DND-41 (cell line): Measurements from ENCODE around the gene TMEM135.

ENCODE experiments used
- ATAC-seq: fragments of 200-7000 bp; cut with Tn5 transposase; 3 replicates; pipeline ENCODE4 v1.9.1; 2021; ENCODE audit warnings: low read depth; ENCODE audit not compliant: insufficient read depth
- DNase-seq: peaks from one replicate; pipeline ENCODE4 v3.0.0-alpha.2; 2020
- H2AFZ ChIP-seq: 2 replicates; pipeline ENCODE4 v1.6.0; 2012; ENCODE audit warnings: low read depth, low read length
- H3K27ac ChIP-seq: 2 replicates; pipeline ENCODE4 v1.5.1; 2012; ENCODE audit warnings: low read length, inconsistent platforms
- H3K27me3 ChIP-seq: fragments of 200-600 bp; sonication (generic); 2 replicates; pipeline ENCODE4 v1.6.0; 2012; ENCODE audit warnings: low read length, mild to moderate bottlenecking, inconsistent platforms; ENCODE audit not compliant: insufficient read depth, poor library complexity
- H3K36me3 ChIP-seq: 2 replicates; pipeline ENCODE4 v1.5.1; 2012; ENCODE audit warnings: low read length, inconsistent platforms; ENCODE audit not compliant: insufficient read depth
- H3K4me1 ChIP-seq: 2 replicates; pipeline ENCODE4 v1.5.1; 2012; ENCODE audit warnings: mild to moderate bottlenecking, low read length; ENCODE audit not compliant: insufficient read depth
- H3K4me2 ChIP-seq: 2 replicates; pipeline ENCODE4 v1.6.0; 2012; ENCODE audit warnings: mild to moderate bottlenecking, moderate library complexity, low read length, inconsistent platforms; ENCODE audit not compliant: insufficient read depth
- H3K4me3 ChIP-seq, 2 experiments: fragments of 200-600 bp in 1 of 2; shearing (Covaris generic) in 1 of 2; 2 replicates each; pipeline ENCODE4 v1.5.1; 2012 to 2016; ENCODE audit warnings: inconsistent platforms in 2 of 2, low read length in 2 of 2, mild to moderate bottlenecking in 2 of 2, low read depth in 1 of 2, moderate library complexity in 1 of 2
- H3K79me2 ChIP-seq: 2 replicates; pipeline ENCODE4 v1.6.0; 2012; ENCODE audit warnings: low read length, inconsistent platforms; ENCODE audit not compliant: insufficient read depth
- H3K9ac ChIP-seq: 2 replicates; pipeline ENCODE4 v1.6.0; 2012; ENCODE audit warnings: low read depth, mild to moderate bottlenecking, inconsistent platforms, low read length, moderate library complexity
- H3K9me3 ChIP-seq: 2 replicates; pipeline ENCODE4 v1.5.1; 2012; ENCODE audit warnings: low read length, moderate library complexity, mild to moderate bottlenecking, inconsistent platforms; ENCODE audit not compliant: insufficient read depth, severe bottlenecking
- H4K20me1 ChIP-seq: 2 replicates; pipeline ENCODE4 v1.6.0; 2012; ENCODE audit warnings: low read length; ENCODE audit not compliant: insufficient read depth
- EZH2 ChIP-seq: IDR thresholded peaks from 3 replicates; pipeline ENCODE4 v1.6.1; 2012; ENCODE audit warnings: borderline replicate concordance, low read depth, mild to moderate bottlenecking, moderate library complexity, low read length, inconsistent platforms; ENCODE audit not compliant: severe bottlenecking
- TF ChIP-seq, protein P1 (sequence below): IDR thresholded peaks from 2 replicates; pipeline ENCODE4 v1.5.1; 2012; ENCODE audit warnings: borderline replicate concordance, low read length, moderate library complexity, mild to moderate bottlenecking; ENCODE audit not compliant: poor library complexity, severe bottlenecking; ENCODE audit errors: extremely low read depth

The TMEM135 gene

DNA sequence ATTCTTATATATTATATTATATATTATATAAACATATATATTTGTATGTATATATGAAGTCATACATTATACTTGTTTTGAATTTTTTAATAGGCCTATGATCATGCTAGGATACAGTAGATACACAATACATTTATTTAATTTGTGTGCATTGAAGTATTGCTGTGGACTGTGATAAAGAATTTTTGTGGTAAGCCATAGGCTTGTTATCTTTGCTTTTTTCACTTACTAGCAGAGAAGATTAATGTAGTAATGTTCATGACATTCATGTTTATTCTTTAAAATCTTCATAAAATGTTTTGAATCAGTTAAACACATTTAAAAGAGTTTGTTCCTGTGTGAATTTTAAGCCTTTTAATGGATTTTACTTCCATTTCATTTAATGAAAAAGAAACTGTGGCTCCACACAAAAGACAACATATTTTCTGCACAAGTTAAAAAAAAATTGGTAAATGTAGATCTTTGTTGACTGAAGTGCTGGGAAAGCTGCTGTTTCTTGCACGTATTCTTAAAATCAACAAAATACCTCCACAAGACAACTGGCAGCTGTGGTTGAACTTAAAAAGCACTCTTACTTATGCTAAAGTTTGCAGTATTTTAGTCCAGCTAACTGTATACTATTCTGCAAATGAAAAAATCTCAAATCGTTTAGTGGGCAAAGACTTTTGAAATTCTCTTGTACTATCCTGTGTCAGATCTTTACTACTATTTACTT lies 156.2 kb downstream of the TMEM135 start:
- H2AFZ ChIP-seq = no peak overlapping the region
- no peak for DNase-seq
- no peaks in the 10 kb centered on the region for H3K36me3 ChIP-seq
- no peak overlapping the region for H3K9ac ChIP-seq
- H3K27me3 ChIP-seq = no peaks in the 10 kb centered on the region
- H3K27ac ChIP-seq = no peak overlapping the region
- TF ChIP-seq EZH2 = no peak
- TF ChIP-seq, protein P1, sequence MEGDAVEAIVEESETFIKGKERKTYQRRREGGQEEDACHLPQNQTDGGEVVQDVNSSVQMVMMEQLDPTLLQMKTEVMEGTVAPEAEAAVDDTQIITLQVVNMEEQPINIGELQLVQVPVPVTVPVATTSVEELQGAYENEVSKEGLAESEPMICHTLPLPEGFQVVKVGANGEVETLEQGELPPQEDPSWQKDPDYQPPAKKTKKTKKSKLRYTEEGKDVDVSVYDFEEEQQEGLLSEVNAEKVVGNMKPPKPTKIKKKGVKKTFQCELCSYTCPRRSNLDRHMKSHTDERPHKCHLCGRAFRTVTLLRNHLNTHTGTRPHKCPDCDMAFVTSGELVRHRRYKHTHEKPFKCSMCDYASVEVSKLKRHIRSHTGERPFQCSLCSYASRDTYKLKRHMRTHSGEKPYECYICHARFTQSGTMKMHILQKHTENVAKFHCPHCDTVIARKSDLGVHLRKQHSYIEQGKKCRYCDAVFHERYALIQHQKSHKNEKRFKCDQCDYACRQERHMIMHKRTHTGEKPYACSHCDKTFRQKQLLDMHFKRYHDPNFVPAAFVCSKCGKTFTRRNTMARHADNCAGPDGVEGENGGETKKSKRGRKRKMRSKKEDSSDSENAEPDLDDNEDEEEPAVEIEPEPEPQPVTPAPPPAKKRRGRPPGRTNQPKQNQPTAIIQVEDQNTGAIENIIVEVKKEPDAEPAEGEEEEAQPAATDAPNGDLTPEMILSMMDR = no peak
- no peaks in the 10 kb centered on the region for H4K20me1 ChIP-seq
- H3K4me1 ChIP-seq = no peaks in the 10 kb centered on the region
- no peaks in the 10 kb centered on the region for H3K79me2 ChIP-seq
- no peaks in the 10 kb centered on the region for H3K9me3 ChIP-seq
- no peak overlapping the region for H3K4me3 ChIP-seq
- no peak for ATAC-seq
- H3K4me2 ChIP-seq = no peak overlapping the region

GRCh38 chr11:87194985-87195820 lies 157.5 kb downstream of the TMEM135 start:
- no peak overlapping the region for H2AFZ ChIP-seq
- no peaks in the 10 kb centered on the region for H3K27me3 ChIP-seq
- no peak overlapping the region for H3K4me3 ChIP-seq
- DNase-seq (no peak), ATAC-seq (no peak)
- H3K36me3 ChIP-seq = no peaks in the 10 kb centered on the region
- no peaks in the 10 kb centered on the region for H3K79me2 ChIP-seq
- H4K20me1 ChIP-seq = no peaks in the 10 kb centered on the region
- H3K4me2 ChIP-seq = no peak overlapping the region
- no peak overlapping the region for H3K27ac ChIP-seq
- TF ChIP-seq EZH2 = no peak
- TF ChIP-seq, protein P1 = no peak
- H3K9ac ChIP-seq = no peak overlapping the region
- no peaks in the 10 kb centered on the region for H3K9me3 ChIP-seq
- no peaks in the 10 kb centered on the region for H3K4me1 ChIP-seq

DNA sequence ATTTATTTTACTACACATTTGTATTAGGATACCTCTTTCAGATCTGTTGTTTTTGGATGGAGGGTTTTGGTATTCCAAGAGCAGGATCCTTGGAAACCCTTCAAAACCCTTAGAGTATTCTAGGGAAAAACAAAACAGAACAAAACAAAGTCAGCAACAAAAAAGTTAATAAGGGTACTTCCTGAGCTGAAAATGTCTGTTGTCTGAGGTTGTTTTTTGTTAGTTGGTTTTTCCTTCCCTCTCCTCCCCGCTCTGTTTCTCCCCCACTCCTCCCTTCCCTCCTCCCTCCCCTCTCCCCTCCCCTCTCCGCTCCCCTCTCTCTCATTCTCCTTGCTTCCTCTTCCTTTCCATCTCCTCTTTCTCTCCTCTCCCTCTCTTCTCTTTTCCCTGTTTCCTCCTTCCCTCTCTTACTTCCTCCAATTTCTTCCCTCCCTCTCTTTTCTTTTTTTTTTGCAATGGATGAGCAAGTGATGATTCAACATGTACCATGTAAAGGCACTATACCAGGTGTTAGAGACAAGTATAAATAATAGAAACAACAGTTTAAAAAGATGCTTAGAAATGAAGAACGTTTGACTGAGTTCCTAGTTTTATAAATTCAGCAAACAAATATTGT lies 160.6 kb downstream of the TMEM135 start:
- DNase-seq (no peak), ATAC-seq (no peak)
- TF ChIP-seq, protein P1 = no peak
- no peak for TF ChIP-seq EZH2
- Histone ChIP-seq H3K9ac (no peak overlapping the region), H2AFZ (no peak overlapping the region), H3K27me3 (no peaks in the 10 kb centered on the region), H3K4me3 (no peak overlapping the region), H3K4me2 (no peak overlapping the region), H3K27ac (no peak overlapping the region), H3K79me2 (no peaks in the 10 kb centered on the region), H4K20me1 (no peaks in the 10 kb centered on the region), H3K36me3 (no peaks in the 10 kb centered on the region), H3K9me3 (no peaks in the 10 kb centered on the region), H3K4me1 (no peaks in the 10 kb centered on the region)
